Transverse colon (tissue), 4 donors: ENCODE results near the gene COPS8.

Experiments used
- POLR2A ChIP-seq: fragments of 450-650 bp; IDR thresholded peaks from one replicate; pipeline ENCODE4 v1.6.1; 2016; ENCODE audit warnings: antibody characterized with exemption, mild to moderate bottlenecking, moderate library complexity
- POLR2AphosphoS5 ChIP-seq, 3 donors: sonication (generic); formaldehyde crosslinking; IDR thresholded peaks; one replicate each; pipeline ENCODE4 v1.6.1; 2016; ENCODE audit warnings: antibody characterized with exemption in 3 of 3
- TF ChIP-seq, protein P1 (sequence below), 5 experiments: fragments of 200-600 bp in 3 of 5; fragments of 450-650 bp in 2 of 5; sonication (generic) in 3 of 5; IDR thresholded peaks; 1 replicate in 2 of 5; 2 replicates in 3 of 5; pipeline ENCODE4 v1.5.1; 2016 to 2017; ENCODE audit warnings: antibody characterized with exemption in 5 of 5, inconsistent platforms in 3 of 5, mild to moderate bottlenecking in 2 of 5, moderate library complexity in 1 of 5

DNA sequence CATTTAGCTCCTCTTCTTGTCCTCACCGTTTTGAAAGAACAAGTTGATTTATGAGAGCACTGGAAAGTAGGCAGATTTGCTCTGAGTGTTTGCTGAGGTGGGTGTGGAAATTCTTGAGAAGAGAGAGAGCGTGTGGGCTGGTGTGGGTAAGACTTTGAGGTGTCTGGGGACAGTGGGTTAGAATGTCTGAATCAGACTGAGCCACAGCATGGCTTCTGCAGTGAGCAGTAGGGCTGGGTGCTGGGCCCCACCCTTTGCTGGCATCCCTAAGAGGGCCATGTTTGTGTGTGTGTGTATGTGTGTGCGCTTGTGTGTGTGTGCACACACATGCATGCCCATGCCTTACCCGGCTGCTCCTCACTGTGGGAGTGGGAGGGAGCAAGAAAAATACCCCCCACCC is 63.7 kb downstream of the COPS8 start:
- TF ChIP-seq POLR2A = no peak
- TF ChIP-seq POLR2AphosphoS5 (IDR thresholded peaks at IDR 0.05) = no peak
- TF ChIP-seq, protein P1, sequence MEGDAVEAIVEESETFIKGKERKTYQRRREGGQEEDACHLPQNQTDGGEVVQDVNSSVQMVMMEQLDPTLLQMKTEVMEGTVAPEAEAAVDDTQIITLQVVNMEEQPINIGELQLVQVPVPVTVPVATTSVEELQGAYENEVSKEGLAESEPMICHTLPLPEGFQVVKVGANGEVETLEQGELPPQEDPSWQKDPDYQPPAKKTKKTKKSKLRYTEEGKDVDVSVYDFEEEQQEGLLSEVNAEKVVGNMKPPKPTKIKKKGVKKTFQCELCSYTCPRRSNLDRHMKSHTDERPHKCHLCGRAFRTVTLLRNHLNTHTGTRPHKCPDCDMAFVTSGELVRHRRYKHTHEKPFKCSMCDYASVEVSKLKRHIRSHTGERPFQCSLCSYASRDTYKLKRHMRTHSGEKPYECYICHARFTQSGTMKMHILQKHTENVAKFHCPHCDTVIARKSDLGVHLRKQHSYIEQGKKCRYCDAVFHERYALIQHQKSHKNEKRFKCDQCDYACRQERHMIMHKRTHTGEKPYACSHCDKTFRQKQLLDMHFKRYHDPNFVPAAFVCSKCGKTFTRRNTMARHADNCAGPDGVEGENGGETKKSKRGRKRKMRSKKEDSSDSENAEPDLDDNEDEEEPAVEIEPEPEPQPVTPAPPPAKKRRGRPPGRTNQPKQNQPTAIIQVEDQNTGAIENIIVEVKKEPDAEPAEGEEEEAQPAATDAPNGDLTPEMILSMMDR (IDR thresholded peaks at IDR 0.05) = no peak
